H1 (cell line): ENCODE data around the gene RPS3. TPM values are rescaled to one million over a fixed set of nuclear protein-coding genes. Genes with fewer than 3 reads are reported as not detected.

Experiments
- CTCF ChIA-PET: fragments of 300-600 bp; sonication (Branson Sonifier 250); formaldehyde crosslinking; loops from one replicate; lab custom pipeline; 2021; ENCODE audit not compliant: partially characterized antibody; lab: Charles Lee
- POLR2A ChIA-PET: fragments of 300-600 bp; sonication (Branson Sonifier 250); formaldehyde crosslinking; loops from one replicate; lab custom pipeline; 2021; ENCODE audit warnings: inconsistent platforms; ENCODE audit not compliant: partially characterized antibody; lab: Charles Lee
- DNase-seq, 2 experiments: peaks; one replicate each; pipeline versions ENCODE4 v3.0.0 to v3.0.0-alpha.2; 2010 to 2022; ENCODE audit warnings: low spot score in 2 of 2, low read depth in 1 of 2, mixed read lengths in 1 of 2
- FAIRE-seq: peaks from 2 replicates; lab custom pipeline; 2011; peaks lifted over from hg19 to GRCh38; lab: Jason Lieb, UNC
- H2AFZ ChIP-seq: 2 replicates; pipeline ENCODE4 v1.8.1; 2012; ENCODE audit warnings: low read length, inconsistent platforms
- H2AK5ac ChIP-seq: 2 replicates; pipeline ENCODE4 v1.6.1; 2013; ENCODE audit warnings: low read depth, low read length
- H2BK120ac ChIP-seq: replicated peaks from 2 replicates; pipeline ENCODE3; 2013; ENCODE audit warnings: low read depth, low read length, inconsistent platforms
- H2BK12ac ChIP-seq: 2 replicates; pipeline ENCODE4 v1.6.1; 2013; ENCODE audit warnings: low read depth, low read length
- H2BK15ac ChIP-seq: 2 replicates; pipeline ENCODE4 v1.6.1; 2013; ENCODE audit warnings: low read length
- H2BK20ac ChIP-seq: 2 replicates; pipeline ENCODE4 v1.6.1; 2013; ENCODE audit warnings: low read length
- H2BK5ac ChIP-seq: 2 replicates; pipeline ENCODE4 v1.6.1; 2013; ENCODE audit warnings: low read depth, low read length
- H3K14ac ChIP-seq: 2 replicates; pipeline ENCODE4 v1.6.1; 2013; ENCODE audit warnings: inconsistent platforms; ENCODE audit not compliant: insufficient read length
- H3K18ac ChIP-seq: 2 replicates; pipeline ENCODE4 v1.6.1; 2013; ENCODE audit warnings: low read length; ENCODE audit errors: extremely low read depth
- H3K23ac ChIP-seq: 2 replicates; pipeline ENCODE4 v1.6.1; 2013; ENCODE audit warnings: inconsistent platforms; ENCODE audit not compliant: insufficient read length
- H3K23me2 ChIP-seq: 2 replicates; pipeline ENCODE4 v1.6.1; 2013; ENCODE audit warnings: low read depth, low read length
- H3K27ac ChIP-seq: 2 replicates; pipeline ENCODE4 v1.6.1; 2011; ENCODE audit warnings: low read depth, low read length, inconsistent platforms
- H3K27me3 ChIP-seq, 4 experiments: replicated peaks in 1 of 4; 1 replicate in 1 of 4; 2 replicates in 3 of 4; pipeline versions ENCODE4 v1.6.1 to v1.8.1; 2011 to 2013; ENCODE audit warnings: low read length in 3 of 4, mild to moderate bottlenecking in 3 of 4, inconsistent platforms in 2 of 4, mixed read lengths in 2 of 4, moderate library complexity in 1 of 4; ENCODE audit not compliant: control insufficient read depth in 3 of 4, insufficient read depth in 3 of 4; ENCODE audit errors: extremely low read depth in 1 of 4
- H3K36me3 ChIP-seq, 4 experiments: 2 replicates each; pipeline versions ENCODE4 v1.6.1 to v1.8.1; 2011 to 2013; ENCODE audit warnings: mild to moderate bottlenecking in 4 of 4, low read length in 3 of 4, moderate library complexity in 2 of 4, control low read depth in 1 of 4, inconsistent platforms in 1 of 4; ENCODE audit not compliant: insufficient read depth in 4 of 4, control insufficient read depth in 2 of 4
- H3K4ac ChIP-seq: replicated peaks from 2 replicates; pipeline ENCODE3; 2013; ENCODE audit warnings: low read length, low read depth, mixed read lengths, inconsistent platforms; ENCODE audit not compliant: insufficient read length
- H3K4me1 ChIP-seq, 4 experiments: replicated peaks in 1 of 4; 1 replicate in 1 of 4; 2 replicates in 3 of 4; pipeline versions ENCODE4 v1.6.1 to v1.8.1; 2011 to 2013; ENCODE audit warnings: low read length in 3 of 4, inconsistent platforms in 2 of 4, mixed read lengths in 1 of 4; ENCODE audit not compliant: insufficient read depth in 4 of 4, control insufficient read depth in 3 of 4
- H3K4me2 ChIP-seq, 2 experiments: 2 replicates each; pipeline versions ENCODE4 v1.6.1 to v1.8.1; 2011 to 2013; ENCODE audit warnings: low read depth in 2 of 2, low read length in 2 of 2, control low read depth in 1 of 2, inconsistent platforms in 1 of 2, mild to moderate bottlenecking in 1 of 2; ENCODE audit not compliant: insufficient read depth in 1 of 2
- H3K4me3 ChIP-seq, 4 experiments: fragments of 200-600, 300-600 bp in 1 of 4; sonication (generic), shearing (Covaris generic), sonication (Bioruptor Twin) in 1 of 4; 2 replicates each; pipeline versions ENCODE4 v1.5.1 to v1.8.1; 2011 to 2016; ENCODE audit warnings: low read length in 4 of 4, low read depth in 3 of 4, control low read depth in 2 of 4, inconsistent platforms in 2 of 4, mild to moderate bottlenecking in 2 of 4, mixed read lengths in 1 of 4, moderate library complexity in 1 of 4; ENCODE audit not compliant: insufficient read depth in 2 of 4; ENCODE audit errors: extremely low read depth in 1 of 4
- H3K56ac ChIP-seq: replicated peaks from 2 replicates; pipeline ENCODE3; 2013; ENCODE audit warnings: low read depth, mild to moderate bottlenecking, mixed read lengths, low read length, inconsistent platforms; ENCODE audit not compliant: insufficient read length
- H3K79me1 ChIP-seq: 2 replicates; pipeline ENCODE4 v1.6.1; 2013; ENCODE audit warnings: low read depth, low read length, control low read depth
- H3K79me2 ChIP-seq, 2 experiments: 2 replicates each; pipeline versions ENCODE4 v1.6.1 to v1.8.1; 2012 to 2013; ENCODE audit warnings: low read length in 2 of 2, mild to moderate bottlenecking in 2 of 2, inconsistent platforms in 1 of 2; ENCODE audit not compliant: insufficient read depth in 2 of 2, control insufficient read depth in 1 of 2
- H3K9ac ChIP-seq, 4 experiments: replicated peaks in 1 of 4; 1 replicate in 1 of 4; 2 replicates in 3 of 4; pipeline versions ENCODE4 v1.6.1 to v1.8.1; 2011 to 2013; ENCODE audit warnings: low read depth in 3 of 4, low read length in 3 of 4, control low read depth in 2 of 4, mild to moderate bottlenecking in 2 of 4, moderate library complexity in 2 of 4, inconsistent platforms in 1 of 4; ENCODE audit errors: extremely low read depth in 1 of 4
- H3K9me3 ChIP-seq, 2 experiments: 2 replicates each; pipeline versions ENCODE4 v1.6.1 to v1.8.1; 2012 to 2013; ENCODE audit warnings: mild to moderate bottlenecking in 2 of 2, moderate library complexity in 2 of 2, control low read depth in 1 of 2, inconsistent platforms in 1 of 2, low read depth in 1 of 2, low read length in 1 of 2, mixed read lengths in 1 of 2; ENCODE audit not compliant: insufficient read depth in 2 of 2
- H4K20me1 ChIP-seq, 2 experiments: replicated peaks in 1 of 2; 2 replicates each; pipeline versions ENCODE3 to v1.8.1; 2011 to 2013; ENCODE audit warnings: inconsistent platforms in 2 of 2, low read length in 2 of 2, mild to moderate bottlenecking in 1 of 2; ENCODE audit not compliant: insufficient read depth in 2 of 2, control insufficient read depth in 1 of 2
- H4K5ac ChIP-seq: 2 replicates; pipeline ENCODE4 v1.6.1; 2013; ENCODE audit warnings: low read length, low read depth, mixed read lengths, inconsistent platforms; ENCODE audit not compliant: insufficient read length
- H4K8ac ChIP-seq: 2 replicates; pipeline ENCODE4 v1.8.0; 2013; ENCODE audit warnings: mild to moderate bottlenecking, moderate library complexity, low read length, inconsistent platforms; ENCODE audit not compliant: insufficient read depth; ENCODE audit errors: extremely low read depth
- H4K91ac ChIP-seq: replicated peaks from 2 replicates; pipeline ENCODE3; 2013; ENCODE audit warnings: low read length, mixed read lengths, inconsistent platforms; ENCODE audit not compliant: insufficient read length
- BCL11A ChIP-seq, 2 experiments: IDR thresholded peaks; one replicate each; pipeline ENCODE4 v1.6.1; 2011; ENCODE audit warnings: low read depth in 2 of 2, low read length in 2 of 2, mild to moderate bottlenecking in 2 of 2
- WGBS, 2 experiments: shearing (Covaris generic) in 1 of 2; methylation state at CpG; one replicate each; pipeline versions ENCODE4 v1.1.6 to v1.1.7; 2013 to 2015; ENCODE audit warnings: low lambda C conversion rate in 2 of 2, mixed read lengths in 2 of 2, inconsistent platforms in 1 of 2, low coverage in 1 of 2, missing lambda C conversion rate in 1 of 2; ENCODE audit not compliant: insufficient replicate concordance in 2 of 2, insufficient coverage in 1 of 2, insufficient read length in 1 of 2; ENCODE audit errors: extremely low coverage in 1 of 2, missing lambda C conversion rate in 1 of 2; 5-methylcytosine and 5-hydroxymethylcytosine counted together
- polyA plus RNA-seq, 7 experiments: library from polyadenylated mRNA; depleted of rRNA in 3 of 7; stranded (reverse) in 5 of 7; unstranded in 2 of 7; fragments of >200 nt in 5 of 7; fragments of 200-250 nt in 2 of 7; gene quantifications; 1 replicate in 5 of 7; 2 replicates in 1 of 7; 4 replicates in 1 of 7; pipeline versions ENCODE4 v1.2.1 to v1.2.3, GENCODE V29; 2011 to 2013; ENCODE audit warnings: missing spikeins in 2 of 7, mixed read lengths in 2 of 7
- total RNA-seq: library from RNA; stranded (reverse); fragmentation: NEBNext Ultra II Directional; extraction: Animal tissue kit (Norgen Biotek cat#: 25700); gene quantifications from 2 replicates; pipeline ENCODE4 v1.2.1, GENCODE V29; 2021

RPS3 gene
- total and polyA plus RNA-seq, 2 of the 8 experiments (the other 6 are each of a cell fraction or from before 2014, with no cell fraction given): 3,813 to 4,194 TPM

DNA sequence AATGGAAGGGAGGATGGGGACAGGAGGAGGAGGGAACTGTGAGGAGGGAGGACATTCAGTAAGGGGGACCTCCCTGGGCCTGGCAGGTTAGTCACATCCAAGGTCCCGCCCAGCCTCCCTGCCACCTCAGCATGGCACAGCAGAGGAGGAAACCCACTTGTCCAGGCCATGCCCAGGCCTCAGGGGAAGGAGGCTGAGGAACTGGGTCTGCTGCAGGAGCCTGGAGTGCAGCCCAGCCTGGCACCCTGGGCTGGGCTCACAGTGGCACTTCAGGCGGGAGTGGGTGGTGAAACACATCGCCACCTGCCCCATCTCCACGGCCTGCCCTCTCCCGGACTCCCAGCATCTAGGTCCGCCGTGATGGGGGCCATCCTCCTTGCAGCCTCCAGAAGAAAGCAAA is 50.9 kb downstream of the RPS3 start:
- no peak for FAIRE-seq
- H2BK5ac ChIP-seq: no peak overlapping the region
- H3K56ac ChIP-seq: no peak overlapping the region
- H3K23me2 ChIP-seq: 0 out of 2 replicates have a peak, but pooled peaks cover 2% of the 10 kb centered on the region
- no peak overlapping the region for H3K9ac ChIP-seq
- H2AFZ ChIP-seq: no peak overlapping the region
- no peak overlapping the region for H3K4ac ChIP-seq
- no peak overlapping the region for H2BK15ac ChIP-seq
- ChIA-PET POLR2A (interaction anchor here (0.9 to 1.5 kb wide), 4 partner anchors 11 to 49 kb away, joined by 3 to 5 read pairs (median 4); no protein-coding TSS in a partner anchor), CTCF (interaction anchor here (0.6 to 31.5 kb wide), 14 partner anchors 10 to 225 kb away, joined by 3 to 603 read pairs (median 12); partner anchors contain the start of gene GDPD5)
- H3K27ac ChIP-seq: no peak overlapping the region
- no peaks in the 10 kb centered on the region for H3K9me3 ChIP-seq
- no peak overlapping the region for H2BK12ac ChIP-seq
- no peak overlapping the region for H2BK120ac ChIP-seq
- peaks cover 0 to 4% (median 0%) of the 10 kb centered on the region in 4 experiments; a peak in 3 of 7 replicates for H3K4me1 ChIP-seq
- no peak overlapping the region for H2AK5ac ChIP-seq
- H3K4me2 ChIP-seq: no peak overlapping the region
- no peak overlapping the region for H3K23ac ChIP-seq
- H3K79me2 ChIP-seq: no peaks in the 10 kb centered on the region
- H4K20me1 ChIP-seq: no peaks in the 10 kb centered on the region
- H4K8ac ChIP-seq: no peak overlapping the region
- no peak overlapping the region for H4K91ac ChIP-seq
- DNase-seq: no peak
- no peak overlapping the region for H4K5ac ChIP-seq
- H2BK20ac ChIP-seq: 0 out of 2 replicates have a peak overlapping the region, but pooled peaks have one; percentile 48
- H3K79me1 ChIP-seq: no peaks in the 10 kb centered on the region
- no peak overlapping the region for H3K18ac ChIP-seq
- H3K27me3 ChIP-seq: no peaks in the 10 kb centered on the region; a peak in 1 of 7 replicates
- H3K36me3 ChIP-seq: no peaks in the 10 kb centered on the region
- no peak overlapping the region for H3K14ac ChIP-seq
- WGBS, 2 experiments: 98% methylated on average over 7 of the region's 7 CpGs; no CpG with 5 or more reads in 1 of the 2 experiments
- H3K4me3 ChIP-seq: no peak overlapping the region
- no peak for TF ChIP-seq BCL11A (IDR thresholded peaks at IDR 0.05; ENCODE audit: low read depth in 2 of 2, low read length in 2 of 2)
